MM.1S (cell line): ENCODE results near the gene FBP1.

ENCODE experiments used
- DNase-seq: peaks from one replicate; pipeline ENCODE4 v3.0.0-alpha.2; 2015
- H2AFZ ChIP-seq: fragments of 300-600 bp; sonication (generic); 2 replicates; pipeline ENCODE4 v1.6.0; 2016; ENCODE audit warnings: antibody characterized with exemption, low read length
- H3F3A ChIP-seq: fragments of 300-600 bp; sonication (generic); 2 replicates; pipeline ENCODE4 v1.6.1; 2016; ENCODE audit warnings: mild to moderate bottlenecking, antibody characterized with exemption, low read length, moderate library complexity, mixed read lengths; ENCODE audit not compliant: insufficient read depth
- H3K27ac ChIP-seq: fragments of 300-600 bp; sonication (generic); 2 replicates; pipeline ENCODE4 v1.5.1; 2016; ENCODE audit warnings: mild to moderate bottlenecking, low read length
- H3K27me3 ChIP-seq: fragments of 300-600 bp; sonication (generic); replicated peaks from 2 replicates; pipeline ENCODE4 v1.6.0; 2016; ENCODE audit warnings: low read length; ENCODE audit not compliant: insufficient read depth
- H3K36me3 ChIP-seq: fragments of 300-600 bp; sonication (generic); replicated peaks from 2 replicates; pipeline ENCODE4 v1.6.1; 2016; ENCODE audit warnings: mild to moderate bottlenecking, low read length, mixed read lengths; ENCODE audit not compliant: insufficient read depth
- H3K4me1 ChIP-seq: fragments of 300-600 bp; sonication (generic); 2 replicates; pipeline ENCODE4 v1.6.1; 2016; ENCODE audit warnings: low read length, mixed read lengths
- H3K4me2 ChIP-seq: fragments of 300-600 bp; sonication (generic); 2 replicates; pipeline ENCODE4 v1.6.0; 2016; ENCODE audit warnings: low read depth, low read length
- H3K4me3 ChIP-seq: fragments of 300-600 bp; sonication (generic); 2 replicates; pipeline ENCODE4 v1.5.1; 2016; ENCODE audit warnings: low read length, mixed read lengths
- H3K79me2 ChIP-seq: fragments of 300-600 bp; sonication (generic); 2 replicates; pipeline ENCODE4 v1.6.1; 2016; ENCODE audit warnings: mixed run types, low read length, mixed read lengths
- H3K9ac ChIP-seq: fragments of 300-600 bp; sonication (generic); 2 replicates; pipeline ENCODE4 v1.6.1; 2016; ENCODE audit warnings: low read length, mixed read lengths
- H3K9me2 ChIP-seq: fragments of 300-600 bp; sonication (generic); replicated peaks from 2 replicates; pipeline ENCODE4 v1.6.1; 2016; ENCODE audit warnings: mild to moderate bottlenecking, low read length, mixed read lengths; ENCODE audit not compliant: insufficient read depth
- H3K9me3 ChIP-seq: fragments of 300-600 bp; sonication (generic); replicated peaks from 2 replicates; pipeline ENCODE4 v1.6.1; 2016; ENCODE audit warnings: mild to moderate bottlenecking, low read length, mixed read lengths; ENCODE audit not compliant: insufficient read depth
- H4K20me1 ChIP-seq: fragments of 300-600 bp; sonication (generic); 2 replicates; pipeline ENCODE4 v1.6.1; 2016; ENCODE audit warnings: mild to moderate bottlenecking, low read length, moderate library complexity, mixed read lengths; ENCODE audit not compliant: insufficient read depth
- EZH2 ChIP-seq: fragments of 300-600 bp; sonication (generic); optimal IDR thresholded peaks from 2 replicates; pipeline ENCODE3; 2017; ENCODE audit warnings: low read depth, mild to moderate bottlenecking, antibody characterized with exemption, low read length, mixed read lengths
- EZH2phosphoT487 ChIP-seq: fragments of 300-600 bp; sonication (generic); IDR thresholded peaks from 2 replicates; pipeline ENCODE4 v1.6.1; 2018; ENCODE audit warnings: antibody characterized with exemption, low read length
- TF ChIP-seq, protein P1 (sequence below): fragments of 300-600 bp; sonication (generic); IDR thresholded peaks from 2 replicates; pipeline ENCODE4 v1.5.1; 2016; ENCODE audit warnings: antibody characterized with exemption, low read length, mixed read lengths

Gene FBP1

DNA sequence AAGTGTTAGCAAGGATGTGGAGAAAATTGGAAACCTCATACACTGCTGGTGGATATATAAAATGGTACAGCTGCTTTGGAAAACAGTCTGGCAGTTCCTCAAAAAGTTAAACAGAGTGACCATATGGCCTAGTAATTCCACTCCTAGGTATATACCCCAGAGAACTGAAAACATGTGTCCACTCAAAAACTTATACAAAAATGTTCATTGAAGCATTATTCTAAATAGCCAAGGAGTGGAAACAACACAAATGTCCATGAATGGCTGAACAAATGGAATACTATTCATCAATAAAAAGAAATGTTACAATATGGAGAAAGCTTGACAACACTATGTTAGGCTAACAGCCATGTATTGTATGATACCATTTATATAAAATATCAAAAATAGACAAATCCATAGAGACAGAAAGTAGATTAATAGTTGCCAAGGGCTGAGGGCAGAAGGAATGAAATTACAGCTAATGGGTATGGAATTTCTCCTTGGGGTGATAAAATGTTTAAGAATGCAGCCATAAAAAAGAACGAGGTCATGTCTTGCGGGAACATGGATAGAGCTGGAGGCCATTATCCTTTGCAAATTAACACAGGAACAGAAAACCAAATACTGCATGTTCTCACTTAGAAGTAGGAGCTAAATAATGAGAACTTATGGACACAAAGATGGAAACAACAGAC lies 33.6 kb upstream of the FBP1 start:
- no peak overlapping the region for H3K4me3 ChIP-seq
- no peak overlapping the region for H2AFZ ChIP-seq
- H4K20me1 ChIP-seq: no peaks in the 10 kb centered on the region
- no peaks in the 10 kb centered on the region for H3K4me1 ChIP-seq
- no peaks in the 10 kb centered on the region for H3K27me3 ChIP-seq
- H3K27ac ChIP-seq: no peak overlapping the region
- H3K9me2 ChIP-seq: no peaks in the 10 kb centered on the region
- no peaks in the 10 kb centered on the region for H3K9me3 ChIP-seq
- DNase-seq: no peak
- H3F3A ChIP-seq: no peaks in the 10 kb centered on the region
- H3K9ac ChIP-seq: no peak overlapping the region
- no peaks in the 10 kb centered on the region for H3K36me3 ChIP-seq
- no peaks in the 10 kb centered on the region for H3K79me2 ChIP-seq
- no peak overlapping the region for H3K4me2 ChIP-seq
- TF ChIP-seq EZH2phosphoT487 (no peak), EZH2 (no peak)
- TF ChIP-seq, protein P1, sequence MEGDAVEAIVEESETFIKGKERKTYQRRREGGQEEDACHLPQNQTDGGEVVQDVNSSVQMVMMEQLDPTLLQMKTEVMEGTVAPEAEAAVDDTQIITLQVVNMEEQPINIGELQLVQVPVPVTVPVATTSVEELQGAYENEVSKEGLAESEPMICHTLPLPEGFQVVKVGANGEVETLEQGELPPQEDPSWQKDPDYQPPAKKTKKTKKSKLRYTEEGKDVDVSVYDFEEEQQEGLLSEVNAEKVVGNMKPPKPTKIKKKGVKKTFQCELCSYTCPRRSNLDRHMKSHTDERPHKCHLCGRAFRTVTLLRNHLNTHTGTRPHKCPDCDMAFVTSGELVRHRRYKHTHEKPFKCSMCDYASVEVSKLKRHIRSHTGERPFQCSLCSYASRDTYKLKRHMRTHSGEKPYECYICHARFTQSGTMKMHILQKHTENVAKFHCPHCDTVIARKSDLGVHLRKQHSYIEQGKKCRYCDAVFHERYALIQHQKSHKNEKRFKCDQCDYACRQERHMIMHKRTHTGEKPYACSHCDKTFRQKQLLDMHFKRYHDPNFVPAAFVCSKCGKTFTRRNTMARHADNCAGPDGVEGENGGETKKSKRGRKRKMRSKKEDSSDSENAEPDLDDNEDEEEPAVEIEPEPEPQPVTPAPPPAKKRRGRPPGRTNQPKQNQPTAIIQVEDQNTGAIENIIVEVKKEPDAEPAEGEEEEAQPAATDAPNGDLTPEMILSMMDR: no peak

DNA sequence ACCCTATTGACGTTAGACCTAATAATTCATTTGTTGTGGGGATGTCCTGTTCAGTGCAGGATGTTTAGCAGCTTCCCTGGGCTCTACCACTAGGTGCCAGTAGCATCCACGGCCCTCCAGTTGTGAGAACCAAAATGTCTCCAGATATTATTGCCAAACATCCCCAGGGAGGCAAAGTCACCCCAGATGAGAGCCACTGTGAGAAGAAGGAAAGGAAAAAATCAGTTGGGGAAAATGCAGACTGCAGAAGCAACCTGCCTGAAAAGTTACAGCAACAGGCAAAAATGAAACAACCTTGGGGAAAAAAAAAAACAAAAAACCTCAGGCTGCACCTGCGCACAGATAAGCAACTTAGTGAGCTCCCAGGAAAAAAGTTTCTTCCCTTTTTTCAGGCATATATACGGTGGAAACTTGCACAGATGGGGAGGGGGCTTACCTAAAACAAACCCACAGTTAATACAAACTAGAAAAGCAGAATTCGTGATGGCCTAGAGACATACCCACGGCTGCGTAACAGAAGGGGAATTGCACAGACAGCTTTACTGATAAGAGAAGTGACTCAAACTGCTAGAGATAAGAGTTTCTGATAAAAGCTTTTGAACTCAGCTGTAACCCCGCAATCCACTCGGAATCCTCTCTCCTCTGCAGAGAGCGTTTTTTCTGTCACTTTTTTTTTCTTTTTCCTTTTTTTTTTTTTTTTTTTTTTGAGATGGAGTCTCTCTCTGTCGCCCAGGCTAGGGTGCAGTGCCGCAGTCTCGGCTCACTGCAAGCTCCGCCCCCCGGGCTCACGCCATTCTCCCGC lies 29.8 kb upstream of the FBP1 start:
- peak overlapping the region; percentile 51 for H3K9ac ChIP-seq
- no peaks in the 10 kb centered on the region for H3K36me3 ChIP-seq
- H2AFZ ChIP-seq: peak overlapping the region; percentile 57
- H3K4me3 ChIP-seq: peak overlapping the region; percentile 49
- H4K20me1 ChIP-seq: no peaks in the 10 kb centered on the region
- H3K79me2 ChIP-seq: no peaks in the 10 kb centered on the region
- peak; percentile 70 for DNase-seq
- no peaks in the 10 kb centered on the region for H3K4me1 ChIP-seq
- H3K9me3 ChIP-seq: no peaks in the 10 kb centered on the region
- no peaks in the 10 kb centered on the region for H3K27me3 ChIP-seq
- no peaks in the 10 kb centered on the region for H3F3A ChIP-seq
- peak overlapping the region; percentile 5; the same call in 1 of the 2 replicates for H3K27ac ChIP-seq
- TF ChIP-seq EZH2phosphoT487: no peak
- TF ChIP-seq, protein P1: peak; percentile 90
- no peak for TF ChIP-seq EZH2
- H3K4me2 ChIP-seq: peak overlapping the region; percentile 56
- no peaks in the 10 kb centered on the region for H3K9me2 ChIP-seq

DNA sequence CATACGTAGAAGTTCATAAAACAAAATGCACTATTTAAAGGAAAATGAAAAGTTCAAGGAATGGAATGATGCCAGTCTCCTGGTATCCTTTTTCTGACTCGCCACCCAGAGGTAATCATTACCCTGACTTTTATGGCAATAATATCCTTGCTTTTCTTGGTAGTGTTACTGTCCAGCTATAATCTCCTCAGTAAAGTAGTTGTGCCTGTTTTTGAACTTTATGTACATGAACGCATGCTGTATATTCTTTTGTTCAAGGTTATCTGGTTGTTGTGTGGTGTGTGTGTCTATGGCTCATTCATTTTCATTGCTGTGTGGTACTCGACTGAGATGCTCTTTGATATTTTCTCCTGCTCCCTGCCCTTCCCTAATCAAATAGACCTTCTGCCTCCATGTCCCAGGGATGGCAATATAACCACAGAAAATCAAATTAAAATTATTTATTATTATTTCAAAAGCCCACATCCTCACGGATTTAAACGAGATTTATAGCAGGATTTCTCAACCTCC lies 29.2 kb upstream of the FBP1 start:
- Histone ChIP-seq H3K36me3 (no peaks in the 10 kb centered on the region), H3K79me2 (no peaks in the 10 kb centered on the region), H3K27me3 (no peaks in the 10 kb centered on the region), H3K27ac (no peak overlapping the region), H3K9me2 (no peaks in the 10 kb centered on the region), H3K4me1 (no peaks in the 10 kb centered on the region), H3K4me2 (no peak overlapping the region), H3K9me3 (no peaks in the 10 kb centered on the region), H4K20me1 (no peaks in the 10 kb centered on the region), H3F3A (no peaks in the 10 kb centered on the region), H2AFZ (peak overlapping the region; percentile 57; the same call in 1 of the 2 replicates), H3K4me3 (no peak overlapping the region; the same call in 1 of the 2 replicates), H3K9ac (no peak overlapping the region)
- DNase-seq: no peak
- TF ChIP-seq EZH2phosphoT487: no peak
- TF ChIP-seq, protein P1: no peak
- TF ChIP-seq EZH2: no peak
